GM18499 (cell line): Measurements from ENCODE around the gene EEF1B2.
"Not testable (repeated sequence)": the region's sequence is repeated elsewhere in the genome, so short reads cannot be mapped to it uniquely, and the experiment has no call there.

Experiments used
- ATAC-seq: cut with Tn5 transposase; IDR thresholded peaks from one replicate; pipeline ENCODE4 v1.9.1; 2021; ENCODE audit warnings: moderate number of reproducible peaks; ENCODE audit not compliant: insufficient read depth, unreplicated experiment

Gene EEF1B2

DNA sequence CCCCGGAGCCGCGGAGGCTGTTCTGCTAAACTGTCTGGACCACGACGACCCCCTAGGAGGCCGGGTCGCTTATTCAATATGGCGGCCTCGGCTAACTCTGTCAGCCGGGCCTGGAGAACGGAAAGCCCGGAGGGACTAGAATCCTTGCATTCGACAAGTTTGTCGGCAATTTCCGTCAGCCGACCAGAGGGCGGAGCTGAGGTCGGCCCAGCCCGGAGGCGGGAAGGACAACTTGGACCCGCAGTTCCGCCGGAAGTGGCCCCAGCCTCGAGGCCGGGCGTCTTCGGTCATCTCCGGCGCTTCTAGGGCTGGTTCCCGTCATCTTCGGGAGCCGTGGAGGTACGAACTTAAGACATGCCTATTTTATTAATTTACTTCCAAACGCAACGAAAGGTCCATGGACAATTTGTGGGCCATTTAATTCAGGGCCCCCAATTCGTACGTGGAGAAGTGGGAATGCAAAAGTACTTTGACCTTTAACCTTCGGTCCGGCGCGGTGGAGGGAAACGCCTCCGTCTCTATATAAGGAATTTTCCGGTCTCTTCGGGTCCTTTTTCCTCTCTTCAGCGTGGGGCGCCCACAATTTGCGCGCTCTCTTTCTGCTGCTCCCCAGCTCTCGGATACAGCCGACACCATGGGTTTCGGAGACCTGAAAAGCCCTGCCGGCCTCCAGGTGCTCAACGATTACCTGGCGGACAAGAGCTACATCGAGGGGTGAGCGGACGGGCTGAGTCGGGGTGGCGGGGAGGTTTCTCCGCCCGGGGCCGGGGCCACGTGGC, at the start of gene EEF1B2, which contains the start of gene NDUFS1:
Gene EEF1B2 (plus strand): TSS at position 550 of the 779 bp plus-strand sequence. CDS start 85 bp downstream, at position 635.
Gene NDUFS1 (minus strand): TSS at position 99 of the 779 bp plus-strand sequence. CDS start 5,766 bp downstream, outside the sequence.
- ATAC-seq, result peak; percentile 79

DNA sequence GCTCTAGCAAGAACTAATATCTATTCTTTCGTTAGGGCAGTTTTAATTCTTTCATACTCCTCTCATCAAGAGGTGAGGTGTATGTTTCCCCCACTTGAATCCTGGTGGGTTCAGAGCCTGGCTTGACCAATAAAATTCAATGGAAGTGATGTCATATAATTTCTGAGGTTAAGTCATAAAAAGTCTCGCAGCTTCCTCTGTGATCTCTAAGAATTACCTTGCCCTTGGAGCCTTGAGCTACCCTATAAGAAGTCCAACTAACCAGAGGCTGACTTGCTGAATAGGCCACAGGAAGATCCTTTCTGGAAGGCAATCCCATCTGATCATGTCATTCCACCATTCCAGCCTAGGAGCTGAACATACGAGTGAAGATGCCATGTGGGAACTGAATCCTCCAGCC, 47.6 kb upstream of the EEF1B2 start:
- no peak for ATAC-seq

DNA sequence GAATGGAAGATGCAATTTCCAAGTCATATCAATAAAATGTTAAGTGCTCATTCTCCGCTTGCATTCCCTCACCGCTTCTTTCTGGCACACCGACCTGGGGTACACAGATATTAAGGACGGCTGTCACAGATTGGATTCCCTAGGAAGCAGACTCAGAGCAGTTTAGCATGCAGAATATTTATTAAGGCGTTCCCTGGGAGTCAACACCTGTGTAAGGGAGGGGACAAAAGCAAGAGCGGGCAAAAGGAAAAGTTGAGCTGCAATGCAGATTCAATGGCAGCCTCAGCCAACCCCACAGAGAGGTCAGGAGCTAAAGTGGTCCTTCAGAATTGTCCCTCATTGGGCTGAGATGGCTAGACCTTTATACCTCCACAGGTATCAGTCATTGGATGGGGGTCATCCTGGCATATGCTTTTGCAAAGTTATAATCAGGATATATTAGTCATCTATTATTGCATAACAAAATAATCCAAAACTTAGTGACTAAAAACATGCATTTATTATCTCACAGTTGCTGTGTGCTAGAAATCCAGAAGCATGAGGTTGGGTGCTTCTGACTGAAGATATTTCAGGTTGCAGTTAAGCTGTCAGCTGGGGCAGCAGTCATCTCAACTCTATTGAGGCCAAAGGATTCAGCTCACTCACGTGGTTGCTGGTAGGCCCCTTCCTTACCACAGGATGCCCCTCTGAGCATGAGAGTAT, 46.7 kb upstream of the EEF1B2 start:
- no peak for ATAC-seq

- ATAC-seq, result no peak
Measured at GRCh38 chr2:206115026-206115578, 44.6 kb upstream of the EEF1B2 start.

DNA sequence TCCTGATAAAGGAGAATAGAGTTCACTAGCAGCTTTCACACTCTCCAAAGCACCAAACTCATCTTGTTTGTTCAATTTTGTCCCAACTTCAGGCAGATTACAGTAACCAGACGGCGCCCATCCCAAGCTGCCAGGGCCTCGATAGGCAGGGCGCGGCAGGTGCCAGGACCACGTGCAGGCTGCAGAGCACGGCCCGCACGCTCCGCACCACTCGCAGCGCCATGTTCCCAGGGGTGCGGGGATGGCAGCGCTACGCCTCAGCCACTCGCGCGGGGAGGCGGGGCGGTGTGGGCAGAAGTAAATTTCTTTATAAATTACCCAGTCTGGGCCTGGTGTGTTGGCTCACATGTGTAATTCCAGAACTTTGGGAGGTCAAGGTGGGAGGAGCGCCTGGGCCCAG, 43.4 kb upstream of the EEF1B2 start:
- ATAC-seq, result no peak

- ATAC-seq, result not testable (repeated sequence)
Measured at GRCh38 chr2:206122569-206122968, 37.1 kb upstream of the EEF1B2 start.

DNA sequence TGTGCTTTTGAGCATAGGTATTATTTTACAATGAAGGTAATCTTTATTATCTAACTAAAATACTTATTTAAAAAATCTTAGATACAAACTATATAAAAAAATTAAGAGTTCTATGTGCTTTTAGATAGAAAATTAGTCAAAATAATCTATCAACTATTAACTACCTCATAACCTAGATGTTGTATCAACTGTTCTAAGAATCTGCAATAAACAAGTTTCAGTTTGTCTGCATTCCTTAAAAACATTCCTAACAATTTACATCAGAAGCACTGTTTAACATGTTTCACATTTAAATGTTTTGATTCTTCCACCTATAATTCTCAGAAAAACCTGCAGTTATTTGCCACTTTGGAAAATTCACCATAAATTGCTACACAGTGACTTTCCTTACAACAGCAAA, 33.8 kb upstream of the EEF1B2 start:
- ATAC-seq, result no peak

- ATAC-seq, result no peak
Measured at GRCh38 chr2:206127656-206128055, 32.0 kb upstream of the EEF1B2 start.

DNA sequence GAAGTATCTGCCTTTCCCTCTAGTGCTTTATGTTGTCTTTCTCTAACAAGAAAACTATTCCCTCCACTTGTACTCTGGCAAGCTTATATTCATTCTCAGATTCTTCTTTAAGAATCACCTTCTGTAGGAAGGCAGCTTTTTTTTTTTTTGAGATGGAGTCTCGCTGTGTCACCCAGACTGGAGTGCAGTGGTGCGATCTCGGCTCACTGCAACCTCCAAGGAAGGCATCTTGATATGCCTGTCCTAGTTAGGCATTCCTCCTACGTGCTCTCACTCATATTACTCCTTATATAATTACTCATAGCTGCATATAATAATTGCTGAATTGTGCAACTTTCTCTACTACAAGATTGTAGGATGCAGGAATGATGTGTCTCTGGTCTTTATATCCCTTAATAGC, 16.2 kb upstream of the EEF1B2 start:
- ATAC-seq, result no peak

GRCh38 chr2:206144383-206144782, 15.3 kb upstream of the EEF1B2 start:
- no peak for ATAC-seq

GRCh38 chr2:206145665-206146064, 14.0 kb upstream of the EEF1B2 start:
- ATAC-seq, result no peak

- no peak for ATAC-seq
Measured at GRCh38 chr2:206149330-206149729, 10.4 kb upstream of the EEF1B2 start.

DNA sequence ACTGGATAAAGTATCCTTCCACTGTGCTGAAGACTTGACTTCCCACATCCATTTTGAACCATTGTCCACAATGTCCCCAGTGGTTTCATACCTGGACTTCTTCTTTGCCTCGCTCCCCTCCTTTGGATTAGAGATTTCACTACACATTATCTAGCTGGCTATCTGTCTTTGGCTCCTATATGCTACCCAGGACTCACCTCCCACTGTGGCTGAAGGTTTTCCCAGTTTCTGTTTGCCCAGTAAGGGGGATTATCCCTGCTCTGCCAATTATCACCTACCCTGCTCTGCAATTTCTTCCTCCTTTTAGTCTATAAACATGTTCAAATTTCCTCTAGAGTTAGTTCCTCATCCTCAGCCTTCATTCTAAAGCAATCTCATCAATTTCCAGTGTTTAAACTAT, 9.5 kb upstream of the EEF1B2 start:
- no peak for ATAC-seq

DNA sequence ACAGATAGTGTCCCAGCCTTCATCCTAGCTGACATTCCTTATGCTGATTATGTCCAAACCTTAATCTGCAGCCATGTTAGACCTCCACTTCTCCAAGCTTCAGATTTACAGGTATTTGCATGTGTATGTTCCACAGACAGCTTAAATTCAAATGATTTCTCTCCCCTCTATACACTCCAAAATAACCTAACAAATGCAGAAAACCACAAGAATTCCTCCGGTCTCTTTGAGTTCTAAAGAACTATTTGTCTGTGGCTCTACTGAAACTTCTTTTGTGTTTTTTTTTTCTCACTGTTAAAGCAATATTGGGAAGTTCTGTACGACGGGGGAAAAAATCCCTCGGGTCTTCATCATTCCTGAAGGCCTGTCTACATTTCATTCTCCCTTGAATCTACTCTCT, 9.1 kb upstream of the EEF1B2 start:
- no peak for ATAC-seq

- no peak for ATAC-seq
Measured at GRCh38 chr2:206154197-206154596, 5.5 kb upstream of the EEF1B2 start.

- ATAC-seq, result not testable (repeated sequence)
Measured at GRCh38 chr2:206157014-206157413, 2.7 kb upstream of the EEF1B2 start.

DNA sequence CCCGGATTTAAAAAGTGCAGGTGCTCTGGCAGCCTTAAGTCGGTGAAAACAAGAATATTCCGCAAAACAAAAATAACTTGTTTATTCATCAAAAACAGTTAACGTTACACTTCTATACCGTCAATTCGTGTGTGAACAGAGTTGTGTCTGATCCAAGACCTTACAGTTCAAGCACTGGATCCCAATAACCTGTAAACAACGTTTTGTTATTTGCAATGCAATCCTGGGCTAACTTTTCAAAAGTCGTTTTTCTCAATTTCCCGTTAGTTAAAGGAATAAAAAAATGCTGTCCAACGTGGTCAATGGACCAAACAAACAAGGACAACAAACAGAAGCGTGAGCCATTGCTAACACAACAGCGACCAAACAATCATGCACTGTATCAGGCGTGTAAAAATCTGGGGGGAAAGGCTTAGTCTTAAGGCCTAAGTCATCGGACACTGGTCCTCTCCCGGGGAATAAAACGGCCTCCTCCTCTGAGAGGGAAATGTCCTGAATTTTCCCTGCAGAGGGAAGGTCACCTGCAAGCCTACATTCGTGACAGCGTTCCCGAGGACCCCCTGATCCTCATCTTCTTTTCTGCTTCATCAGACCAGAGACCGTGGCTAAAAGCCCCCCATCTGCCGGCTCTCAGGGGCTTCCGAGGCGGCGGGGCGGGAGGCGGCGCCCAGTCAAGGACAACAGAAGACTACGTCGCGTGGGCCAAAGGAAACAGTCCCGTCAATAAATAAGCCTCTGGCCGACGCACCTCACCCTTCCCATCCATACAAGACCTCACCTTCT, 941 bp upstream of the EEF1B2 start:
- ATAC-seq, result peak; percentile 11

DNA sequence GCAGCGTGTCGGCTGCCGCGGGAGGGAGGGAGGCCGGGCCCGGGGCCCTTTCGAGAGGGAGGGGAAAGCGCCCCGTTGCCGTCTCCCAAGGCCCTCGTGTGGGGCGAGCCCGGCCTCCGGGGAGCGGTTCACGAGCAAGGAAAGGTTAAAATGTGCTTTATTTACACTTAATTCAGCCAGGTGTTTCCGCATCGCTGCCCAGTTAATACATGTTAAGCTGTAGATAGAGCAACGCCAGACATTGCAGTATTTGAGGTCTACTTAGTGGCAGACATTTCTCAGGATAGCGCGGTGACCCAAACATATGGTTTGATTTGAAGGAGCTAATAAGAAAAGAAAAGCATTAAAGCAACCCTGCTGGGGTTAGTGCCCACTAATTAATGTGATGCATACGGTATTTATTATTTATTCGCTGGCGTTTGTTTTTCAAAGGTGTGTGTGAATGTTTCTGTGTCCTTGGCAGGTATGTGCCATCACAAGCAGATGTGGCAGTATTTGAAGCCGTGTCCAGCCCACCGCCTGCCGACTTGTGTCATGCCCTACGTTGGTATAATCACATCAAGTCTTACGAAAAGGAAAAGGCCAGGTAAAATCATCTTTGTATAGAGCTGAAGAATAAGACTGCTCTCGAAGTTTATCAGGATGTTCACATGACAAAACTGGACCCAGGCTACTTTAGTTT, 571 bp downstream of the EEF1B2 start:
- ATAC-seq, result peak; percentile 20

GRCh38 chr2:206160807-206161179, 1.1 kb downstream of the EEF1B2 start:
- no peak for ATAC-seq

DNA sequence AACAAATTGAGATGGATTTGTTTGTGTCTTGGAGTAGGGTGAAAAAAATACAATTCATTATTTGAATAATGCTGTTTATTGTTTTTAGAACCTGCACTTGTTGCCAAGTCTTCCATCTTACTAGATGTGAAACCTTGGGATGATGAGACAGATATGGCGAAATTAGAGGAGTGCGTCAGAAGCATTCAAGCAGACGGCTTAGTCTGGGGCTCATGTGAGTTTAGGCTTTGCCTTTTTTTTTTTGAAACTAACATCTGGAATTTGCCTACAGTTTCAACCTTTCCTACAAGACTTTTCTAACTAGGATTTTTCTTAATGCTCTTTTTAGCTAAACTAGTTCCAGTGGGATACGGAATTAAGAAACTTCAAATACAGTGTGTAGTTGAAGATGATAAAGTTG, 2.7 kb downstream of the EEF1B2 start:
- ATAC-seq, result not testable (repeated sequence)
